ENCODE results near the gene GHITM.
A peak's percentile ranks its signal among the peaks of the same experiment; 100 is the strongest.
"Not testable (repeated sequence)": the region's sequence is repeated elsewhere in the genome, so short reads cannot be mapped to it uniquely, and the experiment has no call there.

GHITM gene

GRCh38 chr10:84147347-84147746 is 8.0 kb downstream of the GHITM start:
- DNase-seq (ENCODE audit: low read depth in 2 of 2, low spot score in 1 of 2), result no peak

GRCh38 chr10:84148006-84148597 is 8.8 kb downstream of the GHITM start:
- not testable (repeated sequence) for DNase-seq (ENCODE audit: low read depth in 2 of 2, low spot score in 1 of 2)

- DNase-seq (ENCODE audit: low read depth in 2 of 2, low spot score in 1 of 2), result no peak
Measured at GRCh38 chr10:84149854-84150253, 10.5 kb downstream of the GHITM start.

- no peak for DNase-seq (ENCODE audit: low read depth in 2 of 2, low spot score in 1 of 2)
Measured at GRCh38 chr10:84152769-84153168, 13.5 kb downstream of the GHITM start.

GRCh38 chr10:84155521-84155920 is 16.2 kb downstream of the GHITM start:
- no peak for DNase-seq (ENCODE audit: low read depth in 2 of 2, low spot score in 1 of 2)

- DNase-seq (ENCODE audit: low read depth in 2 of 2, low spot score in 1 of 2), result no peak
Measured at GRCh38 chr10:84156009-84156408, 16.7 kb downstream of the GHITM start.

GRCh38 chr10:84156768-84157167 is 17.5 kb downstream of the GHITM start:
- peak in 1 of 2 donors; percentile 40 for DNase-seq (ENCODE audit: low read depth in 2 of 2, low spot score in 1 of 2)

- DNase-seq (ENCODE audit: low read depth in 2 of 2, low spot score in 1 of 2), result no peak
Measured at GRCh38 chr10:84158061-84158460, 18.8 kb downstream of the GHITM start.

- DNase-seq (ENCODE audit: low read depth in 2 of 2, low spot score in 1 of 2), result no peak
Measured at GRCh38 chr10:84158550-84158949, 19.2 kb downstream of the GHITM start.

GRCh38 chr10:84159076-84159685 is 19.9 kb downstream of the GHITM start:
- DNase-seq (ENCODE audit: low read depth in 2 of 2, low spot score in 1 of 2), result no peak

- DNase-seq (ENCODE audit: low read depth in 2 of 2, low spot score in 1 of 2), result no peak
Measured at GRCh38 chr10:84160663-84161362, 21.5 kb downstream of the GHITM start.

GRCh38 chr10:84163996-84164395 is 24.7 kb downstream of the GHITM start:
- no peak for DNase-seq (ENCODE audit: low read depth in 2 of 2, low spot score in 1 of 2)

- DNase-seq (ENCODE audit: low read depth in 2 of 2, low spot score in 1 of 2), result no peak
Measured at GRCh38 chr10:84164442-84164841, 25.1 kb downstream of the GHITM start.

GRCh38 chr10:84166620-84167288 is 27.4 kb downstream of the GHITM start:
- DNase-seq (ENCODE audit: low read depth in 2 of 2, low spot score in 1 of 2), result no peak

- not testable (repeated sequence) for DNase-seq (ENCODE audit: low read depth in 2 of 2, low spot score in 1 of 2)
Measured at GRCh38 chr10:84167289-84167653, 28.0 kb downstream of the GHITM start.

GRCh38 chr10:84168382-84168781 is 29.1 kb downstream of the GHITM start:
- DNase-seq (ENCODE audit: low read depth in 2 of 2, low spot score in 1 of 2), result not testable (repeated sequence)

- not testable (repeated sequence) for DNase-seq (ENCODE audit: low read depth in 2 of 2, low spot score in 1 of 2)
Measured at GRCh38 chr10:84171237-84171636, 31.9 kb downstream of the GHITM start.

GRCh38 chr10:84171700-84172466 is 32.6 kb downstream of the GHITM start:
- not testable (repeated sequence) for DNase-seq (ENCODE audit: low read depth in 2 of 2, low spot score in 1 of 2)

GRCh38 chr10:84172467-84173356 is 33.4 kb downstream of the GHITM start:
- DNase-seq (ENCODE audit: low read depth in 2 of 2, low spot score in 1 of 2), result no peak

- no peak for DNase-seq (ENCODE audit: low read depth in 2 of 2, low spot score in 1 of 2)
Measured at GRCh38 chr10:84173501-84173929, 34.2 kb downstream of the GHITM start, which contains the start of gene GPR15LG. TSS of gene GPR15LG (plus strand) at chr10:84173801. CDS start at chr10:84173852, 51 bp downstream.

Measured in stimulated activated CD8-positive, alpha-beta memory T cell treated with anti-CD3 and anti-CD28 coated beads, Interleukin-4, amount 100 ng/mL, for 4 hours (primary cell).